Left cardiac atrium (tissue), 4 donors: ENCODE results near the gene HESX1. TPM values are rescaled to one million over a fixed set of nuclear protein-coding genes. Genes with fewer than 3 reads are reported as not detected.
A peak's percentile ranks its signal among the peaks of the same experiment; 100 is the strongest.

ENCODE experiments used
- ATAC-seq, 2 donors: fragments of 200-7000 bp; cut with Tn5 transposase; one replicate each; pipeline ENCODE4 v1.9.1; 2020; ENCODE audit warnings: mild to moderate bottlenecking in 2 of 2, moderate library complexity in 2 of 2
- DNase-seq: peaks from one replicate; pipeline ENCODE4 v3.0.0-alpha.2; 2020
- intact Hi-C, 2 donors: fragments of 100-400 bp; cut with DNase I; formaldehyde crosslinking; loops; one replicate each; pipeline versions ENCODE4 v1.14.1 to v1.15.1; 2022 to 2023
- long read RNA-seq: library from polyadenylated mRNA; unstranded; transcript quantifications from one replicate; pipeline ENCODE4 v2.0.0, GENCODE V29; 2021
- total RNA-seq, 2 donors: library from RNA; stranded (reverse); fragmentation: NEBNext Ultra II Directional; extraction: Animal tissue kit (Norgen Biotek cat#: 25700); gene quantifications; one replicate each; pipeline ENCODE4 v1.2.1, GENCODE V29; 2021
- donor health status: DM: no; HTN: yes; CAD: no.
- donor health status: DM: no; HTN: yes; CAD: no; lungs with severe emphysema.
- donor health status: DM: yes; HTN: yes; CAD: no.
- donor health status: Dilated cardiomyopathy.

Gene HESX1
- total RNA-seq, result under 1 TPM in 1 of 2 donors, not detected in 1; 0.56 TPM
- long read RNA-seq, partial matches to known transcripts, result 0 of 1 reads
- long read RNA-seq, other reads (novel, unspliced or antisense), result 1 of 1 reads

DNA sequence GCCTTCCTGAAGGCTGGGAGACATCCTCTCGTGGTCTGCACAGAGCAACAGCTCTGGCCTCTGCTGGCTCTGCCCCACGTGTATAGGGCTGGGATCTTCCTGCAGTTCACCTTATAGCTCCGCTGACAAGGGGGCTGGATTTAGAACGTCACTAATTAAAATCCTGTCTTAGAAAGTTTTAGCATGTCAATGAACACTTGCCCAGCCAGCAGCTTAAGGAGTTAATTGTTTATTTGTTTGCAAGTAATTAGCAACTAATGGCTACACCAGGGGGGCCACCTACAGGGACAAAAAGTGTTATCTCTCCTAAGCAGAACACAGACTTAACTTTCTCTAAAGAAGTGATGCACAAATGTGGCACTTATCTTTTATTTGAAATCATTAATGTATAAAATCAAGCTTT is at the start of gene HESX1:
Gene HESX1 (minus strand): TSS at position 84 of the 403 bp plus-strand sequence. CDS start 60 bp downstream, at position 24.
- ATAC-seq (no peak), DNase-seq (no peak)
- intact Hi-C loops, result no loop called here

DNA sequence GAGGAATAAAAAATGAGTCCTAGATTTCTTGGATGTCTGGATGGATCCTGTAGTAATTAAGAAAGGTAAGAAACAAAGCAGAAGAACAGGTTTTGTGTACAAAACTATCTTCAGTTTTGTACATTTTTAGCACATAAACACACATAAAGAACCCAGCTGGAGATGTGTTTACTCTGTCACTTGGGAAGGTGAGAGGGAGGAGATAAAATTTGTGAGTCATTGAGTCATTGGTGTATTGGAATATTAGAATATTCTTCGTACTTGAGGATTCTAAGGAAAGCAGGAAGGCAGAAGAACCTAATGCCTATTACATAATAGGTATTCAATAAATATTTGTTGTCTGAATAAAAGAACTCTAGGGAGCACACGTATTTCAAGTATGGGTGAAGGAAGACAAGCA is 45.2 kb upstream of the HESX1 start:
- DNase-seq (no peak), ATAC-seq (no peak)
- intact Hi-C loops, result no loop called here

DNA sequence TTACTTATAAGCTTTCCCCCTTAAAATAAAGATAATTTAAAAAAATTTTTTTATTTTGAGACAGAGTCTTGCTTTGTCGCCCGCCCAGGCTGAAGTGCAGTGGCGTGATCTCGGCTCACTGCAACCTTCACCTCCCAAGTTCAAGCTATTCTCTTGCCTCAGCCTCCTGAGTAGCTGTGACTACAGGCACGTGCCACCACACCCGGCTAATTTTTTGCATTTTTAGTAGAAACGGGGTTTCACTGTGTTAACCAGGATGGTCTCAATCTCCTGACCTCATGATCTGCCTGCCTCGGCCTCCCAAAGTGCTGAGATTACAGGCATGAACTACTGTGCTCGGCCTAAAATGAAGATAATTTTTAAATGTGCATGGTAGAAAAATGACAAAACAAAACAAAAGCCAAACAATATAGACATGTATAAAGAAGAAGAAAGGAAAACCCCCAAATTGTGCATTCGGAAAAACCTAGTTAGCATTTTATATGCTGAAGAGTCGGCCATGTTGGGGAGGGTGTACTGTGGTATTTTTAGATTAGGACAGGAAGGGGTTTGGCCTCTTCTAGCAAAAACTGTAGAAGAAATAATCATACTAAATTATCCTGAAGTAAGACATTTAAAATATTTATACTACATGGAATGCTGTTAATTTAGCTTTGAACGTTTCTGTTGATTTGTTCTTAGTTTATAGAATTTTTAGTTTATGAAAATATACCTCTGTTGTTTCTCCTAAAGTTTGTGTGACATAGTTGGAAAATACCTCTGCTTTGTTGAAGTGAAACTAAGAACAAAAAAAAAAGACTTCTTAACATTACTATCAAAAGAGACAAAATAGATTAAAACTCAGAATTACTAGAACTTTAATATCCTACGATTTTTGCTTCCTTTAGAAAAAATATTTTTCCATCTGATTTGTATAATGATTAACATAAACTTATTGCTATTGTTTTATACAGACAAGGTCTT is 35.1 kb upstream of the HESX1 start:
- ATAC-seq, result no peak
- intact Hi-C loops, result no loop called here
- DNase-seq, result no peak

DNA sequence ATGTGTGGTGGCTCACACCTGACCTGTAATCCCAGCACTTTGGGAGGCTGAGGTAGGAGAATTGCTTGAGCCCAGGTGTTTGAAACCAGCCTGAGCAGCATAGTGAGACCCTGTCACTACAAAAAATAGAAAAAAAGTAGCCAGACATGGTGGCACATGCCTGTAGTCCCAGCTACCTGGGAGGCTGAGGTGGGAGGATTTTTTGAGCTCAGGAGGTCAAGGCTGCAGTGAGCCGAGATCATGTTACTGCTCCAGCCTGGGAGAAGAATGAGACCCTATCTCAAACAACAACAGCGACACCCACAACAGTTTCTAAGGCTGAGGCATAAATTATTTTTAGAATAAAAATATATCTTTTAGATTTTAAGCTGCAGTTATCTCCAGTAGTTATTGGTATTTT is 34.0 kb upstream of the HESX1 start:
- DNase-seq (no peak), ATAC-seq (no peak)
- intact Hi-C loops, result no loop called here

DNA sequence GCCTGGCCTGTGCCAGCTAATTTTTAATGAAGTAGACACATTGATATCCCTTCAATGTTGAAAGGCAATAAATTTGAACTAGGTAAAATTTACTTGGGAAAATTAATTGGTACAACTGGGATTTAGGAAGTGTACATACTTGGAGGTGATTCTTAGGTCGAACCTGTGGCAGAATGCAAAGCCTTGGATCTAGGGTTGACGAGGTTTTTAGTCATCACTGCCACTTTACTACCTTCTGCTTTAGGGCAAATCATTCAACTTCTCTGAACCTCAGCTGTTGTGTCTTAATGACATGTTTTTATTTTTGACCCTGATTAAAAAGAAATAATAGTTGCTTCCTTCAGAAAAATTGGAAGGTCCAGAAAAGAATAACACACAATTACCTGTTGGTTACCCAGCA is 30.2 kb upstream of the HESX1 start:
- intact Hi-C loops, result no loop called here
- ATAC-seq, result no peak

DNA sequence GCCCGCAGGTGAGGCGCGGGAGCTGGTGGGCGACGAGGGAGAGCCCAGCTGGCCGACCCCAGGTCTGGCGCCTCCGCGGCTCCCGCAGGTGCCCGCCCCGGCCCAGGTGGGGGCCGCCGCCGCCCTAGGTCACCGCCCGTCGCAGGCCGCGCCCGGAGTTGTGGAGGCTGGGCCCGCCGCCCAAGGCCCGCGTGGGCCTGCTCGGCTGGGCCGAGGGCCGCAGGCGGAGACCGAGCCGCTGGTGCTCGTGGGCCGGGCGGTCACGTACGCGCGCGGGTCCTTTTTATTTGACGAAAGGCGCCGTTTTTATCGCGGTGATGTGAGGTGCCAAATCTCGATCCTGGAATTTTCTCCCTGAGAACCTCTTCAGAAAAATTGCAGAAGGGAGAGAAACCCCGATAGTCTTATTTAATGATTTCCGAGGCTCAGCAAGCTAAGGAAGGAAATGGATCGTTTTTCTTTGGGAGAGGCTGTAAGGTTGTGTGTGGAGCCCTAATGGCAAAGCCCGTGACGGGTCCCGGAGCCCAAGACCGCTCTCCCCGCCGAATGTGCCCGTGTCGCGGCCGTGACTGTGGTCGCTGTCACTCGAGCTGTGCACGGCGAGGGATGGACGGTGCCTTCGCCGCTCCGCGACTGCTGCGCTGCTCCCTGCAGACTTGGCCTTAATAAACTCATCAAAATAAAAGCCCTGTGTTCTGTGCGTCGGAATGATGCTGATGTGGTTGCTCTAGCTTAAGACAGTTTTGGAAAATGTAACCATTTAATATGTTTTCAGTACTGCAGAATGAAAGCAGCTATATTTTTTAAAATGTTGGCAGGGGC is 28.4 kb upstream of the HESX1 start:
- peak; percentile 61 for DNase-seq
- intact Hi-C loops, result loop anchor here in 1 of 2 donors (5.0 to 10.0 kb wide), 2 partner anchors 66 to 233 kb away; no protein-coding TSS in a partner anchor
- peak; percentile 75 to 82 for ATAC-seq

More for the DNA sequence above, 30.2 kb upstream of the HESX1 start:
- no peak for DNase-seq

DNA sequence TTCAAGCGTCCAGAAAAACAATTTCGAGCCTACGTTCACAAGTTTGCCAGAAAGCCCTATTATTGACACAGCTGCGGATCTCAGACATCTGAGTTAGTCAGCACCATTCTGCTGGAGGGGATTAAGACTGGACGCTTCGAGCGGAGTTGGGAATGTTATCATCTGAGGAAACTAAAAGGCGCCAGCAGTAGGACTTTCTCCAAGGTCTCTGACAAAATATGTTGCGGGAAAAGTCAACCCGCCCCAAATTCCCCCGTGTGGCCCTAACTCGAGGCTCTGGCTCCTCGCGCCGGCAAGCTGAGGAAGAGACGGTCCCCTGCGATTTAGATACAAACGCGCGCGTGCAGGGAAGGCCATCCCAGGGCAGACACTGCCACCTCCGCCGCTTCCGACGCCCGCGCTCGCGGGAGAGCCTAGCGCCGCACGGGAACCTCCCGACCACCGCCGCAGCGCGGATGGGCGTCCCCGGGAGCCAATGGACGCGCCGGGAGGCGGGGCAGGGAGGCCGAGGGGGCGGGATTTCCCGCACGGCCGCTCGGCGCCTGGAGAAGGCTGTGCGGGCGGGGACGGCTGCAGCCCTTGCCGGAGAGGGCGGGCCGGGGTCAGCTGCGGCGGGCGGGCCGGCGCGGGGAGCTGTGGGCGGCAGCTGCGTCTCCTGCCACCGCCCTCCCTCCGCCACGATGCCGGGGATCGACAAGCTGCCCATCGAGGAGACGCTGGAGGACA is 27.6 kb upstream of the HESX1 start, which contains the start of gene APPL1:
Gene APPL1 (plus strand): TSS at position 526 of the 726 bp plus-strand sequence. CDS start 155 bp downstream, at position 681.
- intact Hi-C loops, result loop anchor here in 1 of 2 donors (5.0 to 10.0 kb wide), 2 partner anchors 65 to 233 kb away; no protein-coding TSS in a partner anchor
- ATAC-seq (peak; percentile 98 to 99), DNase-seq (peak; percentile 94)

DNA sequence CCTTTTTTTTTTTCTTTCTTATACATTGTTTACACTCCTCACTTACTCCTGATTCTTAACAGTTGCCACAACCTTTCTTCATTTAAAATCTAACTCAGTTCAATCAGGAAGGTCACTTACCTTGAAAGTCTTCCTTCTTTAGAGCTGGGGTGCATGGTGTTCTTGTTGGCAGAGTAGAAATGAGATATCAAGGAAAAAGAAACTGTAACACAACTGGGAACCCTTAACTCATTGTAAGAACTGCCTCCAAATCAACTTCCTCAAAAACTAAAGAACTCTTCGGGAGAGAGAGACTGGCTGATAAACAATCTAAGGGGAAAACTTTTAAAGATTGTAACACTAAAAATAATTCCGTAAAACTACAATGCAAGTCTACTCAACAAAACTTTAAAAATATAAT is 26.4 kb upstream of the HESX1 start:
- intact Hi-C loops, result loop anchor here in 1 of 2 donors (5.0 to 10.0 kb wide), 2 partner anchors 64 to 231 kb away; no protein-coding TSS in a partner anchor
- ATAC-seq (no peak), DNase-seq (no peak)

DNA sequence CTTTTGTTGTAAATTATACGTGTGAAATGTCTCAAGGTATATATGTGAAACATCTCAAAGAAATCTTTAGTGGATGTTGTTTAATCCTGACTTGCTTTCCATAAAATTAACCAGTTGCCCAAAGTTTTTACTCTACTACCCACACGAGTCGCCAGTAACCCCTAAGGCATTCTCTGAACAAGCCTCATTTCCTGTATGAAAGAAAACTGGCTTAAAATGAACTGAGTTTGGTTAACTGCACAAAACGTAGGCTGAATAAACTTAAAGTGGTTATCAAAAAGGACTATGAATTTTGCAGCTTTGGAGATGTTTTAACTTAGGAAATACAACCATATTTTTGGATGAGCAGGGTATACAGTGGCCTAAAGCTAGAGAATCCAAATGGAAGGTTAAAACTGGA is 25.1 kb upstream of the HESX1 start:
- intact Hi-C loops, result loop anchor here in 1 of 2 donors (5.0 to 10.0 kb wide), 3 partner anchors 63 to 230 kb away; no protein-coding TSS in a partner anchor
- no peak for DNase-seq
- ATAC-seq, result no peak

DNA sequence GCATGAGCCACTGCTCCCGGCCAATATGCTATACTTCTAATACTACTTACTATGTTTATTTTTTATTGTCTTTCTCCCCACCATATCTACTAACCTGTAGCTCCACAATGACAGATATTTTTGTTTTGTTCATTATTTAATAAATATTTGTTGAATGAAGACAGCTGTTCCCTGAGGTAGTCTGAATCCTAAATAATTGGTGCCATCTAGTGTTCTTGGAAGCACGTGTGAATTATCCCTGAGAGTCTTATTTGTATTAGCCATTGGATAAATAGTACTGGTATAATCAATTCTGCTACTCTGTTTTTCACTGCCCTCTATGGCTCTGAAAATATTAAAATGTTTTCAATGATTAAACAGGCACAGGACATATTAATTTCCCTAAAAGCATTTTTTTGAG is 22.1 kb upstream of the HESX1 start:
- intact Hi-C loops, result loop anchor here in 1 of 2 donors (5.0 to 10.0 kb wide), 2 partner anchors 120 to 227 kb away; no protein-coding TSS in a partner anchor
- ATAC-seq (peak in 1 of 2 donors; percentile 26), DNase-seq (no peak)

DNA sequence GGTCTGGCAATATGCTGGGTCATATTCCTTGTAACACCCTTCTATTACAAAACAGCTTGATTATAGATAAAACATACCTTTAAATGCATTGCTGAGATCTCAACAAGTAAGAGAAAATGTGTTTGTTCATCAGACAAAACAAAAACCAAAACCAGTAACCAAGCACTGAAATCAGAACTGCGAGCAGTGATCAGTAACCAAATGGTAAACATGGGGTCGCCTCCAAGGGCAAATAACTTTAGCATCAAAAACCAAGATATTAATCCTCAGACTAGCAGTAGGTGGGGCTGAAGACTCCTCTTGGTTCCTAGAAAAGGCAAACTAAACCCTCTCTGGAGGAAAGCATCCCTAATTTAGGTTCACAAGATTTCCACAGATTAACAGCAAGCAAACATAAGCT is 6.6 kb upstream of the HESX1 start:
- DNase-seq (no peak), ATAC-seq (no peak)
- intact Hi-C loops, result no loop called here

DNA sequence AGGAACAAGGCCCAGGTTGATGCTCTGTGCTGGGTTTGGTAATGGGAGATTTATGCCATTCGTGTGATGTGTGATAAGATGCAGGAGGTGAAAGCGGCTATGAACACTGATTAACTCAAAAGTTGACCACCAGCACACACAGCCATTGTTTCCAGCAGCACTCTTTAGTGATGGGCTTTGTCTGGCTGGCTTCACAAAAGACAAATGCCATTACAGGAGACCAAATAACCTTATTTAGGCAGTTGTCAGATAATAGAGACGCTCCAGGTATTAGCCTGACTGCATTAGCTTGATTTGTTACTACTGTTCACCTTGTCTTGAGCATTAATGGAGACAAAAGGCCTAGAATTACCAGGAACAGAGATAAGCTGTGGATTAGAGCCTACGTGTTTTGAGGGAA is 5.1 kb downstream of the HESX1 start:
- ATAC-seq, result no peak
- intact Hi-C loops, result no loop called here
- DNase-seq, result no peak

DNA sequence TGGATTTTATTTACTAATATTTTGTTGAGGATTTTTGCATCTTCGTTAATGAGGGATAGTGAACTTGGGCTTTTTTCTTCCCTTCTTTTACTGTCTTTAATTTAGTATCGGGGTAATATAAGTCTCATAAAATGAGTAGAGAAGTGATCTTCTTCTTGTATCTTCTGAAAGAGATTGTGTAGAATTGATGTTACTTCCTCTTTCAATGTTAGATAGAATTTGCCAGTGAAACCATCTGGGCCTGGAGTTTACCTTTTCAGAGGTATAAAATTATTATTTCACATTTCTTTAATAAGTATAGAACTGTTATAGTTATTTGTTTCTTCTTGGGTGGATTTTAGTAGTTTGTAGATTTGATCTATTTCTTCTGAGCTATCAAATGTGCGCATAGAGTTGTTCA is 7.8 kb downstream of the HESX1 start:
- DNase-seq, result no peak
- intact Hi-C loops, result no loop called here
- no peak for ATAC-seq

DNA sequence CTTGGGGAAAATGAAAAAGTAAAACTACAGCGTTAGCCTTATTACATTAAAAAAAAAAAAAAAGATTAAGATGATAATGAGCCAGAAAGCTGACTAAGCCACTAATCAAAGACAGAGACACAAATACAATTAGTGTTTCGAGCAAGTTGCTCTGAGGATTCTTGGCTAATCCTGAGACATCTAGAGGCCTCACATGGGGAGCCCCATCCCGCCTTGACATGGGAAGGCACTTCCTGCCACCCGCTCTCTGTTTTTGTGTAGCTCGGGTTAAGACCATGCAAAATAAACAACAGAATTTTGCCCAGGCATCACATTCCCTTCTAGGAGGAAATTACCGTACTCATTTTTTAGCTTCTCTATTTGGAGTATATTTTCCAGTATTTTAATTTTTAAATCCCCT is 15.3 kb downstream of the HESX1 start:
- DNase-seq (no peak), ATAC-seq (no peak)
- intact Hi-C loops, result no loop called here

DNA sequence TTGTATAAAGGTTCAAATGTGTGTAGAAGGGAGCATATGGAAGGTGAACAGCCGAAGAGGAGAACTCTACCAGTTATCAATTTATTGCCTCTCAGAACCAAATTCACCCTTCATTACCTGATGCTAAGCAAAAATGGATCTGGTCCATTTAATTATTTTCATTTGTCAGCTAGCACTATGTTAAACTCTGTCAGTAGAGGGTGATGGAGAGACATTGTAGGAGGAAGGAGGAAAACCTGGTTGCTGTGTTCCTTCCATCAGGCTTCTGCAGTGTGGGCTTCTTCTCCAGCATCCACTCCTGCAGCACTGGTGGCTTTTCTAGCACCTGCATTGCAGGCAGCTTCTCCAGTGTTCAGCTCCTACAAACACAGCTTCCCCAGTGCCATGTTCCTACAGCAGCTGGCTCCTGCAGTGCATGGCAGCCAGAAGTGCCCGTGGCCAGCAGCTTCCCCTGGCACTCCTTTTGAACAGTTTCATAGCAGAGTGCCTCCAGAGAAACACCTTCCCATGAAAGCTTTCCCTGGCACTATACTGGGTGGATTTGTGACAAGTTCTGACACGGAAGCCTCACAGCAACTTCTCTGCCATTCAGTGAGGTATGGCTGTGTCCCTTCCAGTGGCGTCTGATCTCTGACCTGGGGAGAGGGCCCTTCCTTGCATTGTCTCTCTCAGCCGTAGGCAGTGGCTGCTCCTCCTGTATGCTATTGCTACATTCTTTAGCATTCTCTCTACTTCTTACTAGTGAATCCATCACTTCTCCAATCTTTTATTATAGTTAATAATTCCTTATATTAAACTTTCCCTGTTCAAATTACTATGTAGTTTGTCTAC is 20.0 kb downstream of the HESX1 start:
- intact Hi-C loops, result loop anchor here in 1 of 2 donors (10.0 kb wide), 1 partner anchor 255 kb away; no protein-coding TSS in a partner anchor
- no peak for ATAC-seq
- no peak for DNase-seq

DNA sequence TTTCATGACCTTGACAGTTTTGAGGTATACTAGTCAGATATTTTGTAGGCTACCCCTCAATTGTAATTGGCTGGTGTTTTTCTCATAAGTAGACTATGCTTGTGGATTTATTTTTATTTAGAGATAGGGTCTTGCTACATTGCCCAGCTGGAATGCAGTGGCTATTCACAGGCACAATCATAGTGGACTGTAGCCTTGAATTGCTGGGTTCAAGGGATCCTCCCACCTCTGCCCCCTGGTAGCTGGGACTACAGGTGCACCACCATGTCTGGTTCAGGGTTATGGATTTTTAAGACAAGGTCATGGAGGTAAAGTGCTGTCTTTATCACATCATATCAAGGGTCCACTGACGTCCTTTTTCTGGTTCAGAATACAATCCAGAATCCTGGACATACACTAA is 23.7 kb downstream of the HESX1 start:
- intact Hi-C loops, result loop anchor here in 1 of 2 donors (10.0 kb wide), 1 partner anchor 259 kb away; no protein-coding TSS in a partner anchor
- no peak for DNase-seq
- no peak for ATAC-seq

DNA sequence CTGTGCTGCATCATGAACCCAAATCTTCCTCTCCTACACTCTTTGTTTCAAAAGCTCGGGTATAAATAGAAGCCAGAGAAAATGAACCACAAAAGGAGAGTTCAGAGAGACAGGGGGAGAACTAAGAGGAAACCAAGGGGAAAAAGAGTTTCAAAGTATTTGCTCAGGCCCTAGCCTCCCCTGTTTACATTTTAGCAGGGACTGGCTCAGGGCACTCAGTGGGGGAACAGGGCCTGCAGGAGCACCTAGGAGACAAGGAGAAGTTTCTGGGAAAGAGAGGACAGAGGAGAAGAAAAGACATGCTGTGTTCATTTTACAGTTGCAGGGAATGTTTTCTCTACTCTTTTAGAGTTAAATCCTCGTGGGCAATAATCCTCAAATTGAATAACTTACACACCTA is 26.1 kb downstream of the HESX1 start:
- DNase-seq, result no peak
- intact Hi-C loops, result loop anchor here in 1 of 2 donors (10.0 kb wide), 1 partner anchor 261 kb away; no protein-coding TSS in a partner anchor
- ATAC-seq, result no peak
